HCT116 (cell line): ENCODE results near the gene TMEM53. TPM values are rescaled to one million over a fixed set of nuclear protein-coding genes. Genes with fewer than 3 reads are reported as not detected.

ENCODE experiments used
- ATAC-seq: fragments of 200-7000 bp; cut with Tn5 transposase; 2 replicates; pipeline ENCODE4 v1.9.1; 2020; ENCODE audit warnings: mild to moderate bottlenecking, moderate library complexity
- BruUV-seq: library from RNA; stranded (reverse); fragments of 400-500 nt; replicated peaks from 2 replicates; lab custom pipeline; 2021; lab: Mats Ljungman, UMichigan
- CTCF ChIA-PET: fragments of 300-600 bp; sonication (Branson Sonifier 250); formaldehyde crosslinking; loops from one replicate; lab custom pipeline; 2021; ENCODE audit warnings: antibody characterized with exemption; lab: Charles Lee
- POLR2A ChIA-PET: fragments of 300-600, 350-600 bp; sonication (Branson Sonifier 250); formaldehyde crosslinking; loops from one replicate; lab custom pipeline; 2021; ENCODE audit warnings: antibody characterized with exemption; lab: Charles Lee
- RAD21 ChIA-PET, 2 experiments: fragments of 300-600 bp; sonication (Branson Sonifier 250); formaldehyde crosslinking; loops; one replicate each; lab custom pipeline; 2023; ENCODE audit warnings: low total read pairs in 2 of 2; ENCODE audit not compliant: uncharacterized antibody in 2 of 2, unreplicated experiment in 2 of 2, low non-redundant PET in 1 of 2; lab: Charles Lee
- DNase-seq: peaks from one replicate; pipeline ENCODE4 v3.0.0-alpha.2; 2010; ENCODE audit warnings: low read depth, low spot score
- H2AFZ ChIP-seq: fragments of 200-600 bp; shearing (Covaris generic), sonication (generic); 2 replicates; pipeline ENCODE4 v1.6.1; 2017; ENCODE audit warnings: low read depth, mixed run types, mixed read lengths, antibody characterized with exemption, low read length; ENCODE audit not compliant: poor library complexity, severe bottlenecking
- H3K27ac ChIP-seq: 2 replicates; pipeline ENCODE4 v1.5.1; 2012; ENCODE audit warnings: low read depth, low read length
- H3K27me3 ChIP-seq: fragments of 200-600 bp; sonication (generic); 2 replicates; pipeline ENCODE4 v1.6.1; 2016; ENCODE audit warnings: mixed run types, low read length, mixed read lengths; ENCODE audit not compliant: insufficient read depth
- H3K36me3 ChIP-seq, 2 experiments: fragments of 200-500 bp in 1 of 2; fragments of 200-600 bp in 1 of 2; sonication (Bioruptor generic) in 1 of 2; sonication (generic) in 1 of 2; 2 replicates each; pipeline versions ENCODE4 v1.5.1 to v1.6.1; 2014 to 2016; ENCODE audit warnings: low read length in 2 of 2, inconsistent platforms in 1 of 2, mixed read lengths in 1 of 2, mixed run types in 1 of 2; ENCODE audit not compliant: insufficient read depth in 2 of 2, control insufficient read depth in 1 of 2
- H3K4me1 ChIP-seq, 2 experiments: fragments of 200-600 bp in 1 of 2; sonication (generic) in 1 of 2; 2 replicates each; pipeline versions ENCODE4 v1.5.1 to v1.6.1; 2012 to 2017; ENCODE audit warnings: low read length in 2 of 2, inconsistent platforms in 1 of 2, mild to moderate bottlenecking in 1 of 2, mixed read lengths in 1 of 2, mixed run types in 1 of 2, moderate library complexity in 1 of 2; ENCODE audit not compliant: insufficient read depth in 2 of 2, control insufficient read depth in 1 of 2
- H3K4me2 ChIP-seq: fragments of 200-600 bp; sonication (generic); 2 replicates; pipeline ENCODE4 v1.6.1; 2017; ENCODE audit warnings: mixed run types, low read length, mixed read lengths
- H3K4me3 ChIP-seq, 2 experiments: fragments of 200-600 bp in 1 of 2; sonication (generic) in 1 of 2; replicated peaks in 1 of 2; 2 replicates each; pipeline ENCODE4 v1.5.1; 2011 to 2016; ENCODE audit warnings: low read length in 2 of 2, control low read depth in 1 of 2, low read depth in 1 of 2, mild to moderate bottlenecking in 1 of 2, mixed read lengths in 1 of 2, mixed run types in 1 of 2
- H3K79me2 ChIP-seq: fragments of 200-600 bp; sonication (generic); 2 replicates; pipeline ENCODE4 v1.6.1; 2017; ENCODE audit warnings: mild to moderate bottlenecking, mixed run types, low read length, moderate library complexity, mixed read lengths; ENCODE audit not compliant: insufficient read depth
- H3K9ac ChIP-seq: fragments of 200-600 bp; sonication (generic); 2 replicates; pipeline ENCODE4 v1.6.1; 2016; ENCODE audit warnings: low read length, mixed read lengths
- H3K9me2 ChIP-seq: fragments of 200-600 bp; sonication (generic), shearing (Covaris generic); 2 replicates; pipeline ENCODE4 v1.6.1; 2017; ENCODE audit warnings: mixed run types, mild to moderate bottlenecking, moderate library complexity; ENCODE audit not compliant: insufficient read depth
- H3K9me3 ChIP-seq, 2 experiments: fragments of 200-500 bp in 1 of 2; fragments of 200-600 bp in 1 of 2; sonication (Bioruptor generic) in 1 of 2; sonication (generic) in 1 of 2; 2 replicates each; pipeline ENCODE4 v1.6.1; 2014 to 2017; ENCODE audit warnings: low read length in 2 of 2, mixed read lengths in 2 of 2, inconsistent platforms in 1 of 2, low read depth in 1 of 2, mild to moderate bottlenecking in 1 of 2, mixed run types in 1 of 2, moderate library complexity in 1 of 2; ENCODE audit not compliant: control insufficient read depth in 1 of 2, insufficient read depth in 1 of 2
- H4K20me1 ChIP-seq: fragments of 200-600 bp; sonication (generic), shearing (Covaris generic); 2 replicates; pipeline ENCODE4 v1.6.1; 2017; ENCODE audit warnings: mixed run types, mild to moderate bottlenecking, moderate library complexity; ENCODE audit not compliant: insufficient read depth
- CEBPB ChIP-seq: IDR thresholded peaks from 2 replicates; pipeline ENCODE4 v1.6.1; 2012; ENCODE audit warnings: low read depth
- CTCF ChIP-seq, 3 experiments: fragments of 200-600 bp in 1 of 3; sonication (generic) in 1 of 3; IDR thresholded peaks in 2 of 3; conservative IDR thresholded peaks in 1 of 3; 2 replicates each; pipeline ENCODE4 v1.5.1; 2012 to 2017; ENCODE audit warnings: low read depth in 2 of 3, low read length in 2 of 3, antibody characterized with exemption in 1 of 3, borderline replicate concordance in 1 of 3, control low read depth in 1 of 3, mild to moderate bottlenecking in 1 of 3, mixed read lengths in 1 of 3, mixed run types in 1 of 3, moderate library complexity in 1 of 3; ENCODE audit not compliant: insufficient read depth in 1 of 3
- ELF1 ChIP-seq: IDR thresholded peaks from 2 replicates; pipeline ENCODE4 v1.6.1; 2012; ENCODE audit warnings: low read depth, borderline replicate concordance
- EZH2 ChIP-seq: fragments of 200-600 bp; sonication (generic); IDR thresholded peaks from 2 replicates; pipeline ENCODE4 v1.6.1; 2017; ENCODE audit warnings: antibody characterized with exemption, mixed run types
- EZH2phosphoT487 ChIP-seq: fragments of 200-600 bp; IDR thresholded peaks from 2 replicates; pipeline ENCODE4 v1.6.1; 2018; ENCODE audit warnings: antibody characterized with exemption, borderline replicate concordance
- JUND ChIP-seq: IDR thresholded peaks from 2 replicates; pipeline ENCODE4 v1.6.1; 2012
- POLR2A ChIP-seq: IDR thresholded peaks from 2 replicates; pipeline ENCODE4 v1.7.0; 2011; ENCODE audit warnings: borderline replicate concordance; ENCODE audit not compliant: insufficient read depth, insufficient read length; ENCODE audit errors: extremely low read depth
- RAD21 ChIP-seq: IDR thresholded peaks from 2 replicates; pipeline ENCODE4 v1.6.1; 2012; ENCODE audit warnings: low read depth, mild to moderate bottlenecking
- SP1 ChIP-seq: IDR thresholded peaks from 2 replicates; pipeline ENCODE4 v1.6.1; 2012; ENCODE audit warnings: low read depth
- TCF7L2 ChIP-seq: IDR thresholded peaks from 2 replicates; pipeline ENCODE4 v1.7.0; 2011; ENCODE audit warnings: borderline replicate concordance, inconsistent platforms; ENCODE audit not compliant: insufficient read depth, insufficient read length; ENCODE audit errors: extremely low read depth
- YY1 ChIP-seq: IDR thresholded peaks from 2 replicates; pipeline ENCODE4 v1.6.1; 2011; ENCODE audit warnings: low read length, low read depth, moderate library complexity, mild to moderate bottlenecking; ENCODE audit not compliant: insufficient replicate concordance; ENCODE audit errors: extremely low read depth
- ZNF274 ChIP-seq: fragments of 200-500 bp; sonication (Bioruptor generic); IDR thresholded peaks from 2 replicates; pipeline ENCODE4 v1.6.1; 2014; ENCODE audit warnings: mild to moderate bottlenecking, low read depth, low read length, inconsistent platforms
- intact Hi-C: fragments of 100-400 bp; cut with micrococcal nuclease; formaldehyde crosslinking; loops from 2 replicates; pipeline ENCODE4 v1.10.0; 2022
- total RNA-seq: library from RNA; stranded (reverse); gene quantifications from one replicate; pipeline ENCODE4 v1.2.1, GENCODE V29; 2021; ENCODE audit not compliant: unreplicated experiment

The TMEM53 gene
- total RNA-seq, 1 experiment from 2014 or later: 10.8 TPM

- H3K4me3 ChIP-seq: no peak overlapping the region
- intact Hi-C loops: no loop called here
- no peaks in the 10 kb centered on the region for H3K9me2 ChIP-seq
- DNase-seq (no peak), ATAC-seq (0 out of 2 replicates have a peak, but pooled peaks have one; percentile 19)
- no peak overlapping the region for H2AFZ ChIP-seq
- no peak overlapping the region for H3K9ac ChIP-seq
- POLR2A ChIA-PET: no interaction called here
- TF ChIP-seq POLR2A (no peak), YY1 (no peak), ELF1 (no peak), CEBPB (no peak), EZH2 (no peak), JUND (no peak), EZH2phosphoT487 (no peak), SP1 (no peak), CTCF (IDR thresholded peaks at IDR 0.05 in 2 of 3, conservative IDR thresholded peaks at IDR 0.05 in 1 of 3; ENCODE audit: borderline replicate concordance in 1 of 3, insufficient read depth in 1 of 3, low read depth in 2 of 3, low read length in 2 of 3) (no peak), RAD21 (no peak), TCF7L2 (no peak), ZNF274 (no peak)
- no peaks in the 10 kb centered on the region for H3K9me3 ChIP-seq
- H3K27ac ChIP-seq: no peak overlapping the region
- no peak overlapping the region for H3K4me2 ChIP-seq
- peaks cover 25 to 58% of the 10 kb centered on the region in 2 experiments; a peak in 3 of 4 replicates for H3K36me3 ChIP-seq
- H3K27me3 ChIP-seq: no peaks in the 10 kb centered on the region
- H3K79me2 ChIP-seq: peaks cover 3% of the 10 kb centered on the region; the same call in 1 of the 2 replicates
- CTCF ChIA-PET: interaction anchor here (2.7 kb wide), 1 partner anchor 13 kb away, joined by 10 read pairs; no protein-coding TSS in a partner anchor
- no peaks in the 10 kb centered on the region for H3K4me1 ChIP-seq
- BruUV-seq: no TSS peak
- H4K20me1 ChIP-seq: no peaks in the 10 kb centered on the region
- RAD21 ChIA-PET: no interaction called here
Observed at GRCh38 chr1:44640200-44640853, 34.0 kb downstream of the TMEM53 start.
